GM20431 (cell line): Measurements from ENCODE around the gene COQ9.
"Not testable (repeated sequence)": the region's sequence is repeated elsewhere in the genome, so short reads cannot be mapped to it uniquely, and the experiment has no call there.

Experiments
- in situ Hi-C: fragments of 300-500 bp; cut with MseI, MboI; formaldehyde crosslinking; loops from one replicate; pipeline ENCODE4 v1.15.0; 2020; ENCODE audit warnings: low sequenced_read_pairs; ENCODE audit not compliant: unreplicated experiment

The COQ9 gene

GRCh38 chr16:57482845-57483545, 35.7 kb downstream of the COQ9 start:
- in situ Hi-C loops: no loop called here

- in situ Hi-C loops: no loop called here
These were observed 36.6 kb downstream of the COQ9 start for GRCh38 chr16:57483725-57484514.

GRCh38 chr16:57484515-57485005, 37.3 kb downstream of the COQ9 start:
- in situ Hi-C loops: no loop called here

GRCh38 chr16:57485091-57485915, 38.0 kb downstream of the COQ9 start:
- in situ Hi-C loops: no loop called here

- in situ Hi-C loops: no loop called here
These were observed 38.9 kb downstream of the COQ9 start, which contains the start of gene DOK4 for GRCh38 chr16:57485916-57486857. DOK4 (minus strand) TSS chr16:57486493; CDS start chr16:57479507, 6,986 bp downstream.

GRCh38 chr16:57486858-57487834, 39.9 kb downstream of the COQ9 start:
- in situ Hi-C loops: no loop called here

- in situ Hi-C loops: no loop called here
These were observed 42.0 kb downstream of the COQ9 start for GRCh38 chr16:57489229-57489628.

- in situ Hi-C loops: no loop called here
These were observed 46.5 kb downstream of the COQ9 start for GRCh38 chr16:57493767-57494166.

- in situ Hi-C loops: no loop called here
These were observed 49.8 kb downstream of the COQ9 start for GRCh38 chr16:57497121-57497520.

GRCh38 chr16:57498031-57498430, 50.8 kb downstream of the COQ9 start:
- in situ Hi-C loops: no loop called here

GRCh38 chr16:57499941-57500340, 52.7 kb downstream of the COQ9 start:
- in situ Hi-C loops: not testable (repeated sequence)

GRCh38 chr16:57500578-57501111, 53.4 kb downstream of the COQ9 start:
- in situ Hi-C loops: no loop called here

GRCh38 chr16:57501492-57501891, 54.2 kb downstream of the COQ9 start:
- in situ Hi-C loops: no loop called here

GRCh38 chr16:57502048-57502775, 54.9 kb downstream of the COQ9 start:
- in situ Hi-C loops: no loop called here

GRCh38 chr16:57503366-57503765, 56.1 kb downstream of the COQ9 start:
- in situ Hi-C loops: no loop called here

- in situ Hi-C loops: no loop called here
These were observed 56.7 kb downstream of the COQ9 start for GRCh38 chr16:57504001-57504400.

- in situ Hi-C loops: no loop called here
These were observed 57.2 kb downstream of the COQ9 start for GRCh38 chr16:57504491-57504890.
